HepG2 (cell line): ENCODE results near the gene FIGLA. TPM values are rescaled to one million over a fixed set of nuclear protein-coding genes. Genes with fewer than 3 reads are reported as not detected.

Experiments
- CHCHD3 ChIP-seq: sonication (generic); formaldehyde crosslinking; IDR thresholded peaks from 2 replicates; pipeline ENCODE4 v1.8.0; 2022; ENCODE audit warnings: mild to moderate bottlenecking, missing genetic modification reagents, moderate library complexity
- DZIP1 ChIP-seq: sonication (generic); formaldehyde crosslinking; IDR thresholded peaks from 2 replicates; pipeline ENCODE4 v1.5.0; 2020; ENCODE audit warnings: mild to moderate bottlenecking, missing genetic modification reagents
- FOXO1 ChIP-seq: sonication (generic); formaldehyde crosslinking; IDR thresholded peaks from 2 replicates; pipeline ENCODE4 v1.4.0; 2020; ENCODE audit warnings: missing genetic modification reagents
- FOXP4 ChIP-seq: sonication (generic); formaldehyde crosslinking; IDR thresholded peaks from 2 replicates; pipeline ENCODE4 v1.4.0; 2020; ENCODE audit warnings: missing genetic modification reagents
- HHEX ChIP-seq: IDR thresholded peaks from 2 replicates; pipeline ENCODE4 v1.6.1; 2016; ENCODE audit warnings: control low read depth
- KDM5A ChIP-seq: fragments of 200-600 bp; sonication (generic); IDR thresholded peaks from 2 replicates; pipeline ENCODE4 v1.7.0; 2018; ENCODE audit warnings: antibody characterized with exemption, mild to moderate bottlenecking, low read length, borderline replicate concordance
- SOX6 ChIP-seq, 2 experiments: fragments of 450-650 bp in 1 of 2; sonication (generic) in 1 of 2; formaldehyde crosslinking in 1 of 2; IDR thresholded peaks; 2 replicates each; pipeline versions ENCODE4 v1.4.0 to v1.6.1; 2017 to 2020; ENCODE audit warnings: antibody characterized with exemption in 1 of 2, mild to moderate bottlenecking in 1 of 2, missing genetic modification reagents in 1 of 2
- SRSF9 ChIP-seq: fragments of 200-400 bp; formaldehyde crosslinking; IDR thresholded peaks from 2 replicates; pipeline ENCODE4 v1.6.1; 2018; ENCODE audit warnings: borderline replicate concordance, mild to moderate bottlenecking, low read depth, low read length; ENCODE audit not compliant: insufficient read depth, poor library complexity, severe bottlenecking
- TP53 ChIP-seq: sonication (generic); formaldehyde crosslinking; conservative IDR thresholded peaks from 2 replicates; pipeline ENCODE4 v1.4.0; 2020; ENCODE audit warnings: missing genetic modification reagents
- ZBTB7B ChIP-seq: sonication (generic); formaldehyde crosslinking; IDR thresholded peaks from 2 replicates; pipeline ENCODE4 v1.4.0; 2020; ENCODE audit warnings: missing genetic modification reagents
- ZMYM2 ChIP-seq: sonication (generic); formaldehyde crosslinking; IDR thresholded peaks from 2 replicates; pipeline ENCODE4 v1.8.0; 2022; ENCODE audit warnings: mild to moderate bottlenecking, missing genetic modification reagents
- ZNF12 ChIP-seq: sonication (generic); formaldehyde crosslinking; IDR thresholded peaks from 2 replicates; pipeline ENCODE4 v1.5.0; 2020; ENCODE audit warnings: missing genetic modification reagents
- ZNF207 ChIP-seq: fragments of 450-650 bp; IDR thresholded peaks from 2 replicates; pipeline ENCODE4 v1.6.1; 2016; ENCODE audit warnings: antibody characterized with exemption, borderline replicate concordance
- ZNF318 ChIP-seq: sonication (generic); formaldehyde crosslinking; IDR thresholded peaks from 2 replicates; pipeline ENCODE4 v1.4.0; 2020; ENCODE audit warnings: mild to moderate bottlenecking, missing genetic modification reagents
- ZNF33A ChIP-seq: sonication (generic); formaldehyde crosslinking; IDR thresholded peaks from 2 replicates; pipeline ENCODE4 v1.5.1; 2020; ENCODE audit warnings: missing genetic modification reagents, mild to moderate bottlenecking, moderate library complexity, borderline replicate concordance
- ZNF367 ChIP-seq: sonication (generic); formaldehyde crosslinking; IDR thresholded peaks from 2 replicates; pipeline ENCODE4 v1.4.0; 2020; ENCODE audit warnings: missing genetic modification reagents, borderline replicate concordance
- polyA plus RNA-seq, 8 experiments: library from polyadenylated mRNA; depleted of rRNA in 3 of 8; stranded (reverse) in 7 of 8; unstranded in 1 of 8; fragments of >200 nt; fragmentation: Illumina TruSeq in 4 of 8; extraction: Trizol in 4 of 8; gene quantifications; 2 replicates each; pipeline versions ENCODE4 v1.2.1 to v1.2.3, GENCODE V29; 2011 to 2016; ENCODE audit warnings: low read depth in 4 of 8, missing spikeins in 1 of 8, mixed read lengths in 1 of 8; ENCODE audit not compliant: insufficient read depth in 1 of 8
- total RNA-seq, 5 experiments: library from RNA; depleted of rRNA; stranded (reverse); fragments of >200 nt; fragmentation: Illumina TruSeq; extraction: Trizol; gene quantifications; 2 replicates each; pipeline ENCODE4 v1.2.3, GENCODE V29; 2016; ENCODE audit warnings: low read depth in 1 of 5

The FIGLA gene
- total and polyA plus RNA-seq, 2 of the 13 experiments (the other 11 are each of a cell fraction or from before 2014, with no cell fraction given), result not detected

- TF ChIP-seq HHEX (CRISPR knock-in tag), result peak; percentile 96
- no peak for TF ChIP-seq DZIP1 (CRISPR knock-in tag)
- TF ChIP-seq ZNF33A (CRISPR knock-in tag), result peak; percentile 49; the same call in 1 of the 2 replicates
- TF ChIP-seq FOXP4, result peak; percentile 98
- TF ChIP-seq CHCHD3 (CRISPR knock-in tag), result no peak
- TF ChIP-seq ZNF318 (CRISPR knock-in tag), result no peak
- TF ChIP-seq FOXO1 (CRISPR knock-in tag), result peak; percentile 97
- TF ChIP-seq ZNF207, result no peak
- TF ChIP-seq ZMYM2, result peak; percentile 100
- no peak for TF ChIP-seq ZNF12 (CRISPR knock-in tag)
- no peak for TF ChIP-seq KDM5A
- peak; percentile 81; the same call in 1 of the 2 replicates for TF ChIP-seq ZBTB7B (CRISPR knock-in tag)
- no peak for TF ChIP-seq SRSF9
- TF ChIP-seq SOX6 (IDR thresholded peaks at IDR 0.05), result no peak
- peak; percentile 98 for TF ChIP-seq SOX6 (CRISPR knock-in tag; IDR thresholded peaks at IDR 0.05)
- TF ChIP-seq TP53 (CRISPR knock-in tag), result peak; percentile 81
- no peak for TF ChIP-seq ZNF367 (CRISPR knock-in tag)
These were observed 16.8 kb upstream of the FIGLA start (continued) for GRCh38 chr2:70807102-70807827.
